B cell (primary cell): ENCODE measurements around the gene TIMM44. TPM values are rescaled to one million over a fixed set of nuclear protein-coding genes. Genes with fewer than 3 reads are reported as not detected.
A peak's percentile ranks its signal among the peaks of the same experiment; 100 is the strongest.

Experiments used
- ATAC-seq: fragments of 200-7000 bp; cut with Tn5 transposase; one replicate; pipeline ENCODE4 v1.10.0; 2021; ENCODE audit warnings: low read depth, mild to moderate bottlenecking, moderate number of reproducible peaks, moderate library complexity
- CTCF ChIA-PET: fragments of 350-600 bp; sonication (Branson Sonifier 250); formaldehyde crosslinking; loops from one replicate; lab custom pipeline; 2021; ENCODE audit warnings: antibody characterized with exemption, inconsistent platforms; lab: Charles Lee
- POLR2A ChIA-PET: fragments of 350-600 bp; sonication (Branson Sonifier 250); formaldehyde crosslinking; loops from one replicate; lab custom pipeline; 2021; ENCODE audit warnings: antibody characterized with exemption; lab: Charles Lee
- DNase-seq: peaks from one replicate; pipeline ENCODE4 v3.0.0; 2013
- H2AFZ ChIP-seq: 2 replicates; pipeline ENCODE4 v1.6.1; 2012; ENCODE audit warnings: mild to moderate bottlenecking, low read depth, low read length; ENCODE audit not compliant: insufficient read depth, poor library complexity, severe bottlenecking
- H3K27ac ChIP-seq, 2 donors: 1 replicate in 1 of 2; 2 replicates in 1 of 2; pipeline ENCODE4 v1.5.1; 2012 to 2013; ENCODE audit warnings: low read length in 2 of 2, mild to moderate bottlenecking in 2 of 2, moderate library complexity in 1 of 2
- H3K27me3 ChIP-seq, 4 experiments: fragments of 200-600 bp in 1 of 4; sonication (generic) in 1 of 4; replicated peaks in 1 of 4; 1 replicate in 2 of 4; 2 replicates in 2 of 4; pipeline versions ENCODE4 v1.6.1 to v1.7.0; 2013 to 2016; ENCODE audit warnings: low read length in 3 of 4, mild to moderate bottlenecking in 2 of 4, mixed read lengths in 1 of 4, moderate library complexity in 1 of 4; ENCODE audit not compliant: insufficient read depth in 4 of 4, control insufficient read depth in 3 of 4; ENCODE audit errors: control extremely low read depth in 1 of 4
- H3K36me3 ChIP-seq, 2 experiments: replicated peaks in 1 of 2; 1 replicate in 1 of 2; 2 replicates in 1 of 2; pipeline versions ENCODE4 v1.6.1 to v1.7.1; 2013; ENCODE audit warnings: low read length in 1 of 2; ENCODE audit not compliant: insufficient read depth in 2 of 2, control insufficient read depth in 1 of 2; ENCODE audit errors: control extremely low read depth in 1 of 2, extremely low read depth in 1 of 2
- H3K4me1 ChIP-seq, 2 donors: fragments of 200-600 bp in 1 of 2; sonication (generic) in 1 of 2; 1 replicate in 1 of 2; 2 replicates in 1 of 2; pipeline versions ENCODE4 v1.5.1 to v1.6.1; 2013 to 2017; ENCODE audit warnings: low read length in 2 of 2; ENCODE audit not compliant: control insufficient read depth in 2 of 2, insufficient read depth in 2 of 2
- H3K4me2 ChIP-seq: replicated peaks from 2 replicates; pipeline ENCODE3; 2012; ENCODE audit warnings: mild to moderate bottlenecking, low read depth, low read length; ENCODE audit not compliant: poor library complexity, severe bottlenecking
- H3K4me3 ChIP-seq, 5 experiments: fragments of 200-600 bp in 1 of 5; sonication (generic) in 1 of 5; 1 replicate in 3 of 5; 2 replicates in 2 of 5; pipeline versions ENCODE4 v1.5.1 to v1.7.0; 2011 to 2016; ENCODE audit warnings: low read length in 4 of 5, mild to moderate bottlenecking in 4 of 5, low read depth in 2 of 5, control low read depth in 1 of 5, moderate library complexity in 1 of 5; ENCODE audit not compliant: insufficient read depth in 1 of 5; ENCODE audit errors: control extremely low read depth in 1 of 5, extremely low read depth in 1 of 5
- H3K79me2 ChIP-seq: fragments of 200-600 bp; sonication (generic); one replicate; pipeline ENCODE4 v1.6.0; 2016; ENCODE audit warnings: low read length; ENCODE audit not compliant: control insufficient read depth, insufficient read depth
- H3K9ac ChIP-seq: fragments of 200-600 bp; sonication (generic); 2 replicates; pipeline ENCODE4 v1.6.1; 2017; ENCODE audit warnings: mild to moderate bottlenecking, low read length, moderate library complexity
- H3K9me3 ChIP-seq, 3 donors: one replicate each; pipeline versions ENCODE4 v1.6.1 to v1.7.1; 2013; ENCODE audit warnings: low read length in 2 of 3; ENCODE audit not compliant: control insufficient read depth in 2 of 3, insufficient read depth in 1 of 3; ENCODE audit errors: control extremely low read depth in 1 of 3
- H4K20me1 ChIP-seq: 2 replicates; pipeline ENCODE4 v1.6.0; 2012; ENCODE audit warnings: mild to moderate bottlenecking, low read length; ENCODE audit not compliant: insufficient read depth, control insufficient read depth, poor library complexity, severe bottlenecking
- H3K27ac Mint-ChIP-seq: one replicate; pipeline ENCODE4 v1.8.0; 2021; ENCODE audit warnings: mixed read lengths
- H3K27me3 Mint-ChIP-seq: one replicate; pipeline ENCODE4 v1.8.0; 2021; ENCODE audit warnings: mixed read lengths
- H3K4me1 Mint-ChIP-seq: one replicate; pipeline ENCODE4 v1.8.0; 2021; ENCODE audit warnings: mixed read lengths
- H3K4me3 Mint-ChIP-seq: one replicate; pipeline ENCODE4 v1.8.0; 2021; ENCODE audit warnings: mixed read lengths
- H3K9me3 Mint-ChIP-seq: one replicate; pipeline ENCODE4 v1.8.0; 2022; ENCODE audit warnings: mixed read lengths; ENCODE audit not compliant: insufficient read depth
- CTCF ChIP-seq: fragments of 200-600 bp; IDR thresholded peaks from one replicate; pipeline ENCODE4 v1.8.0; 2022; ENCODE audit warnings: antibody characterized with exemption, mild to moderate bottlenecking
- EZH2 ChIP-seq: IDR thresholded peaks from 2 replicates; pipeline ENCODE4 v1.6.1; 2012; ENCODE audit warnings: borderline replicate concordance, low read depth, mild to moderate bottlenecking, moderate library complexity, low read length; ENCODE audit not compliant: insufficient read depth, poor library complexity, severe bottlenecking
- WGBS: methylation state at CpG from one replicate; pipeline ENCODE4 v1.1.5; 2013; ENCODE audit warnings: missing lambda C conversion rate; ENCODE audit not compliant: insufficient coverage; 5-methylcytosine and 5-hydroxymethylcytosine counted together
- intact Hi-C: fragments of 100-400 bp; cut with micrococcal nuclease; formaldehyde crosslinking; loops from one replicate; pipeline ENCODE4 v1.10.0; 2022
- polyA plus RNA-seq: library from polyadenylated mRNA; depleted of rRNA; stranded (reverse); fragments of >200 nt; gene quantifications from 2 replicates; pipeline ENCODE4 v1.2.3, GENCODE V29; 2012
- total RNA-seq, 2 donors: library from RNA; stranded (reverse); fragments of 120-200 nt in 1 of 2; gene quantifications; 1 replicate in 1 of 2; 2 replicates in 1 of 2; pipeline versions ENCODE4 v1.2.3 to v1.2.4, GENCODE V29; 2013 to 2022

TIMM44 gene
- total and polyA plus RNA-seq, 2 donors (not counting 1 experiment from before 2014, with no cell fraction given): 48.9 to 66.5 TPM

DNA sequence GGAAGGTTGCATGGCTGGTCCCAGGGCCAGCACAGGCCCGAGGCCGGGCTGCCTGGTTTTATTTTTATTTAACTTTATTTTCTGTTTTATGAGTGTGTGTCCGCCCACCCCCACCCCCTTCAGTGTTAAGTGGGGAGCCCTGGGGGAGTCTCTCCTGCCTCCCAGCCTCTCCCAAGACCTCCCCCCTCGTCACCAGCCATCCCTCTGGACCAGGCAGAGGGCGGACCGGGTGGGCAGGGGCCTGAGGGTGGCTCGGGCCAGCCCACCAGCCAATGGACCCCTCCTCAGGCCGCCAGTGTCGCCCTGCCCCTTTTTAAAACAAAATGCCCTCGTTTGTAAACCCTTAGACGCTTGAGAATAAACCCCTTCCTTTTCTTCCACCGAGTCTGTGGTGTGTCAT is 29.4 kb downstream of the TIMM44 start:
- Mint-ChIP-seq H3K4me1 (peaks cover 19% of the 10 kb centered on the region), H3K9me3 (no peaks in the 10 kb centered on the region), H3K4me3 (no peak overlapping the region), H3K27me3 (peaks cover 16% of the 10 kb centered on the region), H3K27ac (no peak overlapping the region)
- no peak for ATAC-seq
- Histone ChIP-seq H3K36me3 (peaks cover 3 to 30% of the 10 kb centered on the region in 2 experiments), H3K9me3 (peaks cover 0 to 23% (median 0%) of the 10 kb centered on the region in 3 donors), H3K27me3 (peaks cover 0 to 41% (median 23%) of the 10 kb centered on the region in 4 experiments), H3K4me3 (no peak overlapping the region), H3K27ac (no peak overlapping the region), H3K79me2 (peaks cover 3% of the 10 kb centered on the region), H4K20me1 (peaks cover 69% of the 10 kb centered on the region), H3K4me2 (no peak overlapping the region), H2AFZ (no peak overlapping the region), H3K4me1 (peaks cover 35 to 39% of the 10 kb centered on the region in 2 donors), H3K9ac (no peak overlapping the region)
- peak; percentile 40 for DNase-seq
- ChIA-PET CTCF (no interaction called here), POLR2A (no interaction called here)
- intact Hi-C loops: no loop called here
- WGBS: 96% methylated on average over 4 of the region's 12 CpGs
- no peak for TF ChIP-seq CTCF
- TF ChIP-seq EZH2: no peak

DNA sequence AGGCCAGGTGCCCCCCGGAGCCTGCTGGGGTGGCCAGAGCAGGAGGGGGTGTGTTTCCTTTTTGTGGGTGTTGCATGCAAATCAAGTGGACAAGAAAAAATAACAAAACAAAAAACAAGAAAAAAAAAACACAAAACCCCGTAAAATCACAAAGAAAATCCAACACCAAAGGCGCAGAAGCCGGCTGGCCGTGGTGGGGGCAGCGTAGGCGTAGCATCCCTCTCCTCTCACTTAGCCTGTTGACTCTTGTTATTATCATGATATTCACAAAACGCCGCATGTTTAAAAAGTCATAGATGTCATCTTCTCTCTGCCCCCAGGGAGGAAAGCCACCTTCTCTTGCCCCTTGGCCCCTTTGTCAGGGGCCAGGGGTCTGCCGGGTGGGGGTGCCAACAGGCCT is 29.8 kb downstream of the TIMM44 start:
- Mint-ChIP-seq H3K4me3 (no peak overlapping the region), H3K27ac (no peak overlapping the region), H3K27me3 (peaks cover 16% of the 10 kb centered on the region), H3K4me1 (peaks cover 19% of the 10 kb centered on the region), H3K9me3 (no peaks in the 10 kb centered on the region)
- Histone ChIP-seq H3K4me2 (no peak overlapping the region), H4K20me1 (peaks cover 69% of the 10 kb centered on the region), H3K36me3 (peaks cover 3 to 31% of the 10 kb centered on the region in 2 experiments), H3K27ac (no peak overlapping the region), H3K79me2 (peaks cover 3% of the 10 kb centered on the region), H3K9me3 (peaks cover 0 to 19% (median 0%) of the 10 kb centered on the region in 3 donors), H3K4me3 (no peak overlapping the region), H2AFZ (no peak overlapping the region), H3K9ac (no peak overlapping the region), H3K4me1 (peaks cover 30 to 34% of the 10 kb centered on the region in 2 donors), H3K27me3 (peaks cover 0 to 36% (median 18%) of the 10 kb centered on the region in 4 experiments)
- no peak for TF ChIP-seq CTCF
- TF ChIP-seq EZH2: no peak
- ATAC-seq (no peak), DNase-seq (no peak)
- WGBS: 90% methylated on average over 9 of the region's 10 CpGs
- ChIA-PET POLR2A (no interaction called here), CTCF (no interaction called here)
- intact Hi-C loops: no loop called here
